Measurements from ENCODE around the gene PLEKHA6. TPM values are rescaled to one million over a fixed set of nuclear protein-coding genes. Genes with fewer than 3 reads are reported as not detected.

PLEKHA6 gene
- total RNA-seq, 4 donors from 2014 or later: 8.7 to 17.8 (median 11.4) TPM

DNA sequence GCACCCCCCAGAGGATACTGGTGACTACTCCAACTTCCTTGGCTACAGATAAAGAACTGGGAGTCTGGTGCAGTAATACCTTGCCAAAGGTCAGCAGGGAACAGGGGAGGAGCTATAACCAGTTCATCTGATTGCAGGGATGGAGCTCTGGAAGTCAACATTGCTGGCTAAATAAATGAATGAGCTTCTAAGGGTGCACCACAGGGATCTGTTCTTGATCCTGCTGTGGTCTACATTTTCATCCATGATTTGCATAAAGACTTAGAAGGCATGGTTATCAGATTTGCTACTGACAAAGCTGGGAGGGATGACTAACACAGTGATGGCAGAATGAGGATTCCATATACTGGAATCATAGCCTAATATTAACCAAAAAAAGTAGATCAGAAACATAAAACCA is 18.3 kb downstream of the PLEKHA6 start:
- no peaks in the 10 kb centered on the region for H3K9me3 ChIP-seq
- peaks cover 0 to 38% (median 6%) of the 10 kb centered on the region in 3 donors for H3K4me1 ChIP-seq
- no peaks in the 10 kb centered on the region for H3K36me3 ChIP-seq
- peaks cover 39% of the 10 kb centered on the region for H3K27me3 ChIP-seq
- no peak overlapping the region for H3K4me3 ChIP-seq
- H3K27ac ChIP-seq: no peak overlapping the region
- ATAC-seq: no peak
- TF ChIP-seq, protein P1, sequence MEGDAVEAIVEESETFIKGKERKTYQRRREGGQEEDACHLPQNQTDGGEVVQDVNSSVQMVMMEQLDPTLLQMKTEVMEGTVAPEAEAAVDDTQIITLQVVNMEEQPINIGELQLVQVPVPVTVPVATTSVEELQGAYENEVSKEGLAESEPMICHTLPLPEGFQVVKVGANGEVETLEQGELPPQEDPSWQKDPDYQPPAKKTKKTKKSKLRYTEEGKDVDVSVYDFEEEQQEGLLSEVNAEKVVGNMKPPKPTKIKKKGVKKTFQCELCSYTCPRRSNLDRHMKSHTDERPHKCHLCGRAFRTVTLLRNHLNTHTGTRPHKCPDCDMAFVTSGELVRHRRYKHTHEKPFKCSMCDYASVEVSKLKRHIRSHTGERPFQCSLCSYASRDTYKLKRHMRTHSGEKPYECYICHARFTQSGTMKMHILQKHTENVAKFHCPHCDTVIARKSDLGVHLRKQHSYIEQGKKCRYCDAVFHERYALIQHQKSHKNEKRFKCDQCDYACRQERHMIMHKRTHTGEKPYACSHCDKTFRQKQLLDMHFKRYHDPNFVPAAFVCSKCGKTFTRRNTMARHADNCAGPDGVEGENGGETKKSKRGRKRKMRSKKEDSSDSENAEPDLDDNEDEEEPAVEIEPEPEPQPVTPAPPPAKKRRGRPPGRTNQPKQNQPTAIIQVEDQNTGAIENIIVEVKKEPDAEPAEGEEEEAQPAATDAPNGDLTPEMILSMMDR (IDR thresholded peaks at IDR 0.05): no peak
- TF ChIP-seq EP300 (IDR thresholded peaks at IDR 0.05): no peak
- no peak for TF ChIP-seq POLR2A (IDR thresholded peaks at IDR 0.05)
- no peak for TF ChIP-seq POLR2AphosphoS5 (IDR thresholded peaks at IDR 0.05)

DNA sequence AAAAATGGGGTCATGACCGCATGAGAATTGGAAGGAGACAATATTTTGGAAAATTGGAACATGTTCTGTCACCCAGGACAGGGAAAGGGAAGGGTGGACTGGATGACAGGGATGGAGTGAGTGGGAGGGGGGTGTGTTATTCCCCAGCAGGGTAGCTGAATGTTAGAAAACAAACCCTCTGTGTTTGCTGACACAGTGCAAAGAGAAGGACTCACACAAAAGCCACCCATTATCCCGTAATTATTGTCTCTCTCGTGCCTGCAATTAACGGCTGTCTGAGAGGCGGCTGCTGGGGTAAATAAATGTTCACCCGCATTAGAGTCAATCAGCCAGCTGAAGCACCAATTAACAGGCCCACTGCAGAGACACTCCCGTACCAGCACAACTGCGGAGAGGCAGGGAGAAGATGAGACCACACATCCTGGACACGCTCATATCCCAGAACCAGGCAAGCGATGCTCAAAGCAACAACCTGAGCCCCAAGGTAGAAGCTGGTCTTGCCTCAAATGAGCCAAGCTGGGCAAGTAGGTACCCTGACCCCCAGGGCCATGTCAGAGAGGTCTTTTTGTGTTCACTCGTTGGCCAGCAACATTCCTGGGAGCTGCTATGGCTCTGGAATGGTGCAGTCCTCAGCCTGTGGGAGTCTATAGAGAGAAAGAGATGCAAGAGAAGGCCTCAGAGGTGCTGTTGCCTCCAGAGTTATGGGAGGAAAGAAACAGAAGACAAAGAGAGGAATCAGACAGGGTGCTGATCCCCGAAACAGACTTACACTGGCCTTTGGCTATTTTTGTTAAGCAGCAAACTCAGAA is 19.4 kb downstream of the PLEKHA6 start:
- ATAC-seq: no peak
- Histone ChIP-seq H3K4me1 (peaks cover 0 to 38% (median 6%) of the 10 kb centered on the region in 3 donors), H3K4me3 (no peak overlapping the region), H3K36me3 (no peaks in the 10 kb centered on the region), H3K27ac (no peak overlapping the region), H3K9me3 (no peaks in the 10 kb centered on the region), H3K27me3 (peaks cover 47% of the 10 kb centered on the region)
- 63 to 66% methylated on average over 5 to 9 of the region's 12 CpGs for WGBS, 2 donors (ENCODE audit: low coverage in 1 of 2)
- TF ChIP-seq POLR2AphosphoS5 (IDR thresholded peaks at IDR 0.05) (no peak), POLR2A (IDR thresholded peaks at IDR 0.05) (no peak), EP300 (IDR thresholded peaks at IDR 0.05) (no peak)
- TF ChIP-seq, protein P1 (IDR thresholded peaks at IDR 0.05): no peak

DNA sequence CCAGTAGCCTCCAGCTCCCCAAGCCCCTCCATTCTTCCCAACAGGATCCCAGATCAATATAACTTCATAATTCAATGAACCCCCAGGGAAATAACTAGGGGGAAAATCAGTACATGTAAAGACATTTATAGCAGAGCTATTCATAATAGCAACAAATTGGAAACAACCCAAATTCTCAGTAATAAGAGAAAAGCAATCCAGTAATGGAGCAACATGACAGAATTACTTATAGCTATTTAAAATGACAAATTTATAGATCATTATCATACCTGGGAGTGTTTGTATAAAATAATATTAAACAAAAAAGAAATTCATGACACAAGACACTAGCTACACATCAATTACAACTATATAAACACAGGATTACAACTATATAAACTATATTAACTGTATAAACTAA is 20.2 kb downstream of the PLEKHA6 start:
- H3K27ac ChIP-seq: no peak overlapping the region
- no peak for ATAC-seq
- H3K27me3 ChIP-seq: peaks cover 50% of the 10 kb centered on the region
- no peak overlapping the region for H3K4me3 ChIP-seq
- TF ChIP-seq, protein P1 (IDR thresholded peaks at IDR 0.05): no peak
- TF ChIP-seq POLR2A (IDR thresholded peaks at IDR 0.05) (no peak), EP300 (IDR thresholded peaks at IDR 0.05) (no peak), POLR2AphosphoS5 (IDR thresholded peaks at IDR 0.05) (no peak)
- no peaks in the 10 kb centered on the region for H3K36me3 ChIP-seq
- peaks cover 0 to 38% (median 6%) of the 10 kb centered on the region in 3 donors for H3K4me1 ChIP-seq
- H3K9me3 ChIP-seq: no peaks in the 10 kb centered on the region

DNA sequence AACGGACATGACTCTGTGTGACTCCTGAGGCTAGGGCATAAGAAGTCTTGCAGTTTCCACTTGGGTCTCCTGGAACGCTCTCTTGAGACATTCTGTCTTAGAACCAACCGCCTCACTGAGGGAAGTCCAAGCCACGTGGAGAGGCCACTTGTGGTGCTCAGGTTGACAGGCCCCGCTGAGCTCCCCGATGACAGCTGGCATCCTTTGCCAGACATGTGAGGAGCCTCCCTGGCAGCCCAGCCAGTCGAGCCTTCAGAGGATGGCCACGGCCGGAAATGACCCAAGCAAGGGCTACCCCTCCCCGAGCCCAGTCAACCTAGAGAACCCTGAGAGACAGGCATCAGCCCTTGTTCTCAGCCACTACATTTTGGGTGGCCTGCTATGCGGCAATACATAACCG is 20.7 kb downstream of the PLEKHA6 start:
- no peak overlapping the region for H3K27ac ChIP-seq
- no peaks in the 10 kb centered on the region for H3K36me3 ChIP-seq
- TF ChIP-seq POLR2A (IDR thresholded peaks at IDR 0.05): no peak
- TF ChIP-seq POLR2AphosphoS5 (IDR thresholded peaks at IDR 0.05): no peak
- TF ChIP-seq, protein P1 (IDR thresholded peaks at IDR 0.05): no peak
- TF ChIP-seq EP300 (IDR thresholded peaks at IDR 0.05): no peak
- no peaks in the 10 kb centered on the region for H3K9me3 ChIP-seq
- no peak overlapping the region for H3K4me3 ChIP-seq
- peaks cover 48% of the 10 kb centered on the region for H3K27me3 ChIP-seq
- peaks cover 0 to 38% (median 6%) of the 10 kb centered on the region in 3 donors for H3K4me1 ChIP-seq
- ATAC-seq: no peak
- 94% methylated on average over 2 of the region's 12 CpGs; no CpG with 5 or more reads in 1 of the 2 donors for WGBS, 2 donors (ENCODE audit: low coverage in 1 of 2)

DNA sequence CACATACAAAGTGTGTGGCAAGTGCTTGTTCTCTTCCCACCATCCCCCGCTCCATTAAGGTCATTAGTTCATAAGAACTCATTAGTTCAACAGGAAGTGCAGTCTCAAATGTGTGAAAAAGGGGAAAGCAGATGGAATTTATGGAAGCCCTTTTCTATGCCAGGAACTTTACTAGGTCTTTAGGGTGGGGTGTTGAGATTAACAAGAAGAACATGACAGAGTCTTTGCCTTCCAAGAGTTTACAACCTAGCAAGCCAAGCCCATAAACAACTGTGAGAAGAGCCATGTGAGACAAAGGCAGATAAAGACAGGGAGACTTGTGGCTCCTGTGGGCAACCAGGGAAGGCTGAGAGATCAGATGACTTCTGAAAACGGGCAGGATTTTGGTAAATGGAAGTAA is 21.4 kb downstream of the PLEKHA6 start:
- Histone ChIP-seq H3K27me3 (peaks cover 49% of the 10 kb centered on the region), H3K4me1 (peaks cover 0 to 38% (median 6%) of the 10 kb centered on the region in 3 donors), H3K9me3 (no peaks in the 10 kb centered on the region), H3K36me3 (no peaks in the 10 kb centered on the region), H3K27ac (no peak overlapping the region), H3K4me3 (no peak overlapping the region)
- no peak for ATAC-seq
- TF ChIP-seq, protein P1 (IDR thresholded peaks at IDR 0.05): no peak
- TF ChIP-seq POLR2AphosphoS5 (IDR thresholded peaks at IDR 0.05) (no peak), POLR2A (IDR thresholded peaks at IDR 0.05) (no peak), EP300 (IDR thresholded peaks at IDR 0.05) (no peak)
- 60% methylated on average over 1 of the region's 2 CpGs for WGBS, 2 donors (ENCODE audit: low coverage in 1 of 2)
